HepG2 (cell line): Measurements from ENCODE around the gene RANGRF. TPM values are rescaled to one million over a fixed set of nuclear protein-coding genes. Genes with fewer than 3 reads are reported as not detected.
A peak's percentile ranks its signal among the peaks of the same experiment; 100 is the strongest.

Source experiments
- CBX1 ChIP-seq: IDR thresholded peaks from one replicate; pipeline ENCODE4 v1.6.1; 2016; ENCODE audit warnings: antibody characterized with exemption, low read depth
- E2F2 ChIP-seq: sonication (generic); formaldehyde crosslinking; IDR thresholded peaks from 2 replicates; pipeline ENCODE4 v1.4.0; 2020; ENCODE audit warnings: missing genetic modification reagents, borderline replicate concordance
- ETV6 ChIP-seq: sonication (generic); formaldehyde crosslinking; conservative IDR thresholded peaks from 2 replicates; pipeline ENCODE4 v1.4.0; 2020; ENCODE audit warnings: missing genetic modification reagents
- FOXP1 ChIP-seq, 2 experiments: fragments of 450-650 bp in 1 of 2; IDR thresholded peaks; 2 replicates each; pipeline ENCODE4 v1.6.1; 2017 to 2018; ENCODE audit warnings: antibody characterized with exemption in 1 of 2
- HBP1 ChIP-seq: IDR thresholded peaks from 2 replicates; pipeline ENCODE4 v1.6.1; 2016; ENCODE audit warnings: low read depth, control low read depth
- HDAC1 ChIP-seq: sonication (generic); formaldehyde crosslinking; IDR thresholded peaks from 2 replicates; pipeline ENCODE4 v1.5.1; 2020; ENCODE audit warnings: mild to moderate bottlenecking, missing genetic modification reagents
- MXD1 ChIP-seq: sonication (generic); formaldehyde crosslinking; IDR thresholded peaks from 2 replicates; pipeline ENCODE4 v1.4.0; 2020; ENCODE audit warnings: mild to moderate bottlenecking, missing genetic modification reagents
- POLR2AphosphoS2 ChIP-seq: IDR thresholded peaks from 2 replicates; pipeline ENCODE4 v1.6.1; 2011; ENCODE audit warnings: low read depth, low read length, improper control_type of control experiment
- SKI ChIP-seq: fragments of 450-650 bp; IDR thresholded peaks from one replicate; pipeline ENCODE4 v1.6.1; 2018; ENCODE audit warnings: mild to moderate bottlenecking; ENCODE audit not compliant: partially characterized antibody
- SP1 ChIP-seq, 2 experiments: fragments of 450-650 bp in 1 of 2; sonication (generic) in 1 of 2; formaldehyde crosslinking in 1 of 2; IDR thresholded peaks; 2 replicates each; pipeline versions ENCODE4 v1.4.0 to v1.6.1; 2016 to 2020; ENCODE audit warnings: missing genetic modification reagents in 1 of 2
- ZBTB3 ChIP-seq: sonication (generic); formaldehyde crosslinking; IDR thresholded peaks from 2 replicates; pipeline ENCODE4 v1.4.0; 2020; ENCODE audit warnings: low read depth, mild to moderate bottlenecking, moderate library complexity, missing genetic modification reagents, borderline replicate concordance
- ZFX ChIP-seq: sonication (generic); formaldehyde crosslinking; IDR thresholded peaks from 2 replicates; pipeline ENCODE4 v1.4.0; 2020; ENCODE audit warnings: mild to moderate bottlenecking, low read depth, missing genetic modification reagents, moderate library complexity
- ZNF280D ChIP-seq: sonication (generic); formaldehyde crosslinking; IDR thresholded peaks from 2 replicates; pipeline ENCODE4 v1.5.1; 2020; ENCODE audit warnings: mild to moderate bottlenecking, missing genetic modification reagents
- ZNF572 ChIP-seq: sonication (generic); formaldehyde crosslinking; IDR thresholded peaks from 2 replicates; pipeline ENCODE4 v1.5.1; 2020; ENCODE audit warnings: mild to moderate bottlenecking, missing genetic modification reagents
- polyA plus RNA-seq, 8 experiments: library from polyadenylated mRNA; depleted of rRNA in 3 of 8; stranded (reverse) in 7 of 8; unstranded in 1 of 8; fragments of >200 nt; fragmentation: Illumina TruSeq in 4 of 8; extraction: Trizol in 4 of 8; gene quantifications; 2 replicates each; pipeline versions ENCODE4 v1.2.1 to v1.2.3, GENCODE V29; 2011 to 2016; ENCODE audit warnings: low read depth in 4 of 8, missing spikeins in 1 of 8, mixed read lengths in 1 of 8; ENCODE audit not compliant: insufficient read depth in 1 of 8
- total RNA-seq, 5 experiments: library from RNA; depleted of rRNA; stranded (reverse); fragments of >200 nt; fragmentation: Illumina TruSeq; extraction: Trizol; gene quantifications; 2 replicates each; pipeline ENCODE4 v1.2.3, GENCODE V29; 2016; ENCODE audit warnings: low read depth in 1 of 5
- TF ChIP-seq, protein P1 (sequence below): IDR thresholded peaks from 2 replicates; pipeline ENCODE4 v1.6.1; 2012; ENCODE audit warnings: low read depth, low read length, improper control_type of control experiment
- TF ChIP-seq, protein P2 (sequence below): sonication (generic); formaldehyde crosslinking; conservative IDR thresholded peaks from 2 replicates; pipeline ENCODE4 v1.4.0; 2020; ENCODE audit warnings: missing genetic modification reagents
- TF ChIP-seq, protein P3 (sequence below): IDR thresholded peaks from 2 replicates; pipeline ENCODE4 v1.6.1; 2016
- TF ChIP-seq, protein P4 (sequence below): sonication (generic); formaldehyde crosslinking; IDR thresholded peaks from 2 replicates; pipeline ENCODE4 v1.4.0; 2020; ENCODE audit warnings: missing genetic modification reagents

Gene RANGRF
- total and polyA plus RNA-seq, 2 of the 13 experiments (the other 11 are each of a cell fraction or from before 2014, with no cell fraction given): 18.6 to 40.7 TPM

- TF ChIP-seq, protein P1, sequence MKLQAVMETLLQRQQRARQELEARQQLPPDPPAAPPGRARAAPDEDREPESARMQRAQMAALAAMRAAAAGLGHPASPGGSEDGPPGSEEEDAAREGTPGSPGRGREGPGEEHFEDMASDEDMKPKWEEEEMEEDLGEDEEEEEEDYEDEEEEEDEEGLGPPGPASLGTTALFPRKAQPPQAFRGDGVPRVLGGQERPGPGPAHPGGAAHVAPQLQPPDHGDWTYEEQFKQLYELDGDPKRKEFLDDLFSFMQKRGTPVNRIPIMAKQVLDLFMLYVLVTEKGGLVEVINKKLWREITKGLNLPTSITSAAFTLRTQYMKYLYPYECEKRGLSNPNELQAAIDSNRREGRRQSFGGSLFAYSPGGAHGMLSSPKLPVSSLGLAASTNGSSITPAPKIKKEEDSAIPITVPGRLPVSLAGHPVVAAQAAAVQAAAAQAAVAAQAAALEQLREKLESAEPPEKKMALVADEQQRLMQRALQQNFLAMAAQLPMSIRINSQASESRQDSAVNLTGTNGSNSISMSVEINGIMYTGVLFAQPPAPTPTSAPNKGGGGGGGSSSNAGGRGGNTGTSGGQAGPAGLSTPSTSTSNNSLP: peak; percentile 93
- TF ChIP-seq ZFX (CRISPR knock-in tag): no peak; the same call in 1 of the 2 replicates
- TF ChIP-seq, protein P2, sequence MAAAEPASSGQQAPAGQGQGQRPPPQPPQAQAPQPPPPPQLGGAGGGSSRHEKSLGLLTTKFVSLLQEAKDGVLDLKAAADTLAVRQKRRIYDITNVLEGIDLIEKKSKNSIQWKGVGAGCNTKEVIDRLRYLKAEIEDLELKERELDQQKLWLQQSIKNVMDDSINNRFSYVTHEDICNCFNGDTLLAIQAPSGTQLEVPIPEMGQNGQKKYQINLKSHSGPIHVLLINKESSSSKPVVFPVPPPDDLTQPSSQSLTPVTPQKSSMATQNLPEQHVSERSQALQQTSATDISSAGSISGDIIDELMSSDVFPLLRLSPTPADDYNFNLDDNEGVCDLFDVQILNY (CRISPR knock-in tag): no peak
- TF ChIP-seq SP1 (IDR thresholded peaks at IDR 0.05): no peak
- no peak; the same call in 1 of the 2 replicates for TF ChIP-seq SP1 (CRISPR knock-in tag; IDR thresholded peaks at IDR 0.05)
- TF ChIP-seq, protein P3, sequence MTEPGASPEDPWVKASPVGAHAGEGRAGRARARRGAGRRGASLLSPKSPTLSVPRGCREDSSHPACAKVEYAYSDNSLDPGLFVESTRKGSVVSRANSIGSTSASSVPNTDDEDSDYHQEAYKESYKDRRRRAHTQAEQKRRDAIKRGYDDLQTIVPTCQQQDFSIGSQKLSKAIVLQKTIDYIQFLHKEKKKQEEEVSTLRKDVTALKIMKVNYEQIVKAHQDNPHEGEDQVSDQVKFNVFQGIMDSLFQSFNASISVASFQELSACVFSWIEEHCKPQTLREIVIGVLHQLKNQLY (CRISPR knock-in tag): peak; percentile 87
- no peak for TF ChIP-seq CBX1
- TF ChIP-seq ZNF572 (CRISPR knock-in tag): no peak
- no peak for TF ChIP-seq HBP1 (CRISPR knock-in tag)
- TF ChIP-seq HDAC1 (CRISPR knock-in tag): peak; percentile 89
- no peak for TF ChIP-seq FOXP1 (IDR thresholded peaks at IDR 0.05)
- TF ChIP-seq FOXP1 (CRISPR knock-in tag; IDR thresholded peaks at IDR 0.05): peak; percentile 90
- no peak for TF ChIP-seq ZNF280D (CRISPR knock-in tag)
- no peak for TF ChIP-seq E2F2 (CRISPR knock-in tag)
- no peak for TF ChIP-seq MXD1 (CRISPR knock-in tag)
- TF ChIP-seq ETV6 (CRISPR knock-in tag): no peak
- peak; percentile 78 for TF ChIP-seq SKI
- TF ChIP-seq ZBTB3: no peak
- no peak for TF ChIP-seq POLR2AphosphoS2
- TF ChIP-seq, protein P4, sequence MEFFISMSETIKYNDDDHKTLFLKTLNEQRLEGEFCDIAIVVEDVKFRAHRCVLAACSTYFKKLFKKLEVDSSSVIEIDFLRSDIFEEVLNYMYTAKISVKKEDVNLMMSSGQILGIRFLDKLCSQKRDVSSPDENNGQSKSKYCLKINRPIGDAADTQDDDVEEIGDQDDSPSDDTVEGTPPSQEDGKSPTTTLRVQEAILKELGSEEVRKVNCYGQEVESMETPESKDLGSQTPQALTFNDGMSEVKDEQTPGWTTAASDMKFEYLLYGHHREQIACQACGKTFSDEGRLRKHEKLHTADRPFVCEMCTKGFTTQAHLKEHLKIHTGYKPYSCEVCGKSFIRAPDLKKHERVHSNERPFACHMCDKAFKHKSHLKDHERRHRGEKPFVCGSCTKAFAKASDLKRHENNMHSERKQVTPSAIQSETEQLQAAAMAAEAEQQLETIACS (CRISPR knock-in tag): no peak
These were observed 14.5 kb upstream of the RANGRF start (continued) for GRCh38 chr17:8273884-8274444.
